ENCODE data around the gene C1QL4. TPM values are rescaled to one million over a fixed set of nuclear protein-coding genes. Genes with fewer than 3 reads are reported as not detected.

Gene C1QL4
- total RNA-seq, result 0.37 and 0.77 TPM in 2 replicates

DNA sequence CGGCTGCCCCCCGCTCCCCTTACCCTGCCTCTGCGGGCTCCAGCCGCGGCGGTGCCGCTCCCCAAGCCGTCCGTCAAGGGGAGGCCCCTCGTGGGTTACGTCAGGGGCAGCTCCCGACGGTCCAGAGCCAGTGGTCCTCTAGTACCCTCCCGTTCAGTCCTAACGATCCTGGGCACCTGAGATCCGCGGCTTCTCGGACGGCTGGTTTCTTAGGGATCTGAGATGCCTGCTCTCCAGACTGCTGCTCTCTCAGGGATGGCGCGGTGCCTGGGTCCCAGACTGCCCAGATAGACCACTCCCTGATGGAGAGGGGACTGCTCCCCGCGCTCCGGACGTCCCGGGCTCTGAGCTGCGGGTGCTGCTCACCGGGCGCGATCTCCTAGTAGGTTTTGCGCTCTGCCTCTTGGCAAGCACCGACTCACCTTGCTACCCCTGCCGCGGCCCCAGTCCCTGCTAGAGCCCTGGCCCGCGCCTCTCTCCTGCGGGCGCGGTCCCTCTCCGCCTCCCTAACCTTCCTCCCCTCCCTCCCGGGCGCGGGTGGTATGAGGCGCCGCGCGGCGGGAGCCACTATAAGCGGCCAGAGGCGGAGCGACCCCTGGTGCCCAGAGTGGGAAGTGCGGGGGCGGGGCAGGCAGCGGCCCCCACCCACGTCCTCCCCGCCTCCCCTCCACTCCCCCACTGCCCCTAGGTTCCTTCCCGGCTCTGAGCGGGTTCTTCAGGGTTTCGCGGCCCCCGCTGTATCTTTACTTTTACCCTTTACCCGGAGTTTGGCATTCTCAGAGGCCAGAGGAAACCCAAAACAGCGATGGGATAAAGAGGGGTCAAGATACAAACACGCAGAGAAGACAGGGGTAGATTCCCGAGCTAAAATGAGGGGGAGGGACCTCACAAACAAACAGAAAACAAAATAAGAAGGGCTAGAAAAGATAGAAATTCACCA, at the start of gene C1QL4:
C1QL4 (minus strand) TSS at position 544 of the 940 bp plus-strand sequence. CDS start 711 bp downstream, outside the sequence.

DNA sequence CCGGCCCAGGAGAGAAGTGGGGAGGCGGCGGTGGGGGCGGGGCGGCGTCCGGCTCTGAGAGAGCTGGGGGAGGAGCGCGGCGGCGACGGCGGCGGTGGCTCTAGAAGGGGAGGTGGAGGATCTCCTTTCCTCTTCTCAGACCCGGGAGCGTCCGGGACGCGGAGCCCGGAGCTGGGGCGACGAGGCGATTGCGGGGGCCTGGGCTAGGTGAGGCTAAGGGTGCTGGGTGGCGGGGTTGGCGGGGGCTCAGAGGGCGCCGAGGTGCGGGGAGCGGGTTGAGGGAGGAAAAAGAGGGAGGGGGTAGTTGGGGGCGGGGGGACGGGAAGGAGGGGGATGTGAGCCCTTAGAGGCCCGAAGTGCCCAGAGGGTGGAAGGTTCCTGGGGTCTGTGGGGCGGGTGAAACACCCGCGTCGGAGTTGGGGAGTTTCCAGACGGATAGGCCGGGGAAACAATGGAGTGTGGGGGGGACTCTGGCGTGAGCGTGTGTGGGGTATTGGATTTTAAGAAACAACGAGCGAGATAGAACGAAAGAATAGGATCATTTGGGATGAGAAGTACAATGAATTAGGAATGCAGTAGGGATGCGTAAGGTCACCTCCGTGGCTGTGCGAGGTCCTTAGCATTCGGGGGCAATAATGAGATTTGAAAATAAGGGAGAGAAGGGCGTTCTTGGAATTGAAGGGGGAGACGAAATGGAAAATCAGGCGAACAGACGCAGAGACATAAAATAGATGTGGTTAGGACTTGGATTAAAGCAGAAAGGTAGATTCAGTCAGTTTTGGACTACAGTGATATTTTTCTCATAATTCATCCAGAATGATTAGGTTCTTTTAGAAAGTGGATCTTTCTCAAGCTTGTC, 30.6 kb upstream of the C1QL4 start, which contains the start of gene SPATS2:
SPATS2 (plus strand) TSS at position 82 of the 859 bp plus-strand sequence. CDS start 93,551 bp downstream, outside the sequence.

DNA sequence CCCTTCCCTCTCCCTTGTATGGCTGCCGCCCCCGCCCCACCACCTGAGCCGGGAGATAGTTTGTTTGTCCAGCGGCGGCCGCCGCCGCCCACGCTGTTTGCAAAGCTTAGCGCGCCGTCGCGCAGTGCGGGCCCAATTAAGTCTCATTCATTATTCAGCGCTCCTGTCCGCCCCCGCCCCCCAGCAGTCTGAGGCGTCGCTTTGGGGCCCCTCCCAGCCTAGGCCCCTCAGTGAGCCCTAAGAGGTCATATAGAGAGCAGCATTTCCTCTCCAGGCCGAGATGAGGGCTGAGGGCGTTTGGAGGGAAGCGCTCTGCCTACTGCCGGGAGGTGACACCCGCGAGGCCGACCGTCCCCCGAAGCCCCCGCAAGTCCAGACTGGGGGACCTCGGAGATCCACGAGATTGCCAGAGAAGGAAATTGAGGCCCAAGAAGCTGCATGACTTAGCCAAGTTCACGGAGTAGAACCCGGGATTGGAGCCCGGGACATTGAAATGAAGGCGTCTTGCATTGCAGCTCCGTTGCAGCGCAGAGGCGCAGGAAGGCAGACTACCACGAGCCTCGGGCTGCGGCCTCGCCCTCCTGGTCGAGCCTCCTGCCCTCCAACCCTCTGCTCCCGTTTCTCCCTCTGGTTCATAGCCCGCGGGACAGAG, 9.8 kb upstream of the C1QL4 start, which contains the start of gene DNAJC22:
DNAJC22 (plus strand) TSS at position 230 of the 652 bp plus-strand sequence. CDS start 1,985 bp downstream, outside the sequence.

DNA sequence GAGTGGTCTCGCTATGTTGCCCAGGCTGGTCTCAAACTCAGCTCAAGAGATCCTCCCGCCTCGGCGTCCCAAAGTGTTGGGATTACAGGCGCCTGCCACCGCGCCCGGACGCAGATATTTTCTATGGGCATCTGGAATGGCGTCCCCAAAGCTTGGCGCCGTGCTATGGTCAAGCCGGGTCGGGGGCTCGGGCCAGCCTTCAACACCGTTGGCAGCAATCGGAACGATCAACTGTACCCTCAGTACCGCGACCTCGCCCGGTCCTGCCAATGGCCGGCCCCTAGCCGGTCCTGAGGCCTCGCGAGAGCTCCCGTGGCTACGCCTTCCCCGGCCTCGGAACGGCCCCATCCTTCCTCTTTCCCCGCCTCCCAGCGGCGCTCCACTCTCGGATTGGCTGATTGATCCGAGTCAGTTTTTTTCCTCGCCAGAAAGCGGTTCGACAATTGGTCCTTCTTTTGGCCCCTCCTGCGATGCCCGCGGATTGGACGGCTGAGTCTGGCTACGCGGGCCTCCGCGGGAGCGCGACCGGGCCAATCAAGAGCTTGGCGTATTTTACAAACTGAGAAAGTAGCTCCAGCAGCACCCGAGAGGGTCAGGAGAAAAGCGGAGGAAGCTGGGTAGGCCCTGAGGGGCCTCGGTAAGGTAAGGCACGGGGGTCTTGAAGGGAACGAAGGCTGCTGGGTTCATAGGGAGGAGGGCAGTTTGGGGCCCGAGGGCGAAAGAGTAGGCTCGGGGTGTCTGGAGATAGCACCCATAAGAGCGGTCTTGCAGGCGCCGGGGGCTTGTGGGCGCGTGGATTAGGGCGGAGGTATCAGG, 14.1 kb downstream of the C1QL4 start, which contains the start of gene TROAP:
TROAP (plus strand) TSS at position 548 of the 816 bp plus-strand sequence. CDS start 354 bp downstream, outside the sequence.

DNA sequence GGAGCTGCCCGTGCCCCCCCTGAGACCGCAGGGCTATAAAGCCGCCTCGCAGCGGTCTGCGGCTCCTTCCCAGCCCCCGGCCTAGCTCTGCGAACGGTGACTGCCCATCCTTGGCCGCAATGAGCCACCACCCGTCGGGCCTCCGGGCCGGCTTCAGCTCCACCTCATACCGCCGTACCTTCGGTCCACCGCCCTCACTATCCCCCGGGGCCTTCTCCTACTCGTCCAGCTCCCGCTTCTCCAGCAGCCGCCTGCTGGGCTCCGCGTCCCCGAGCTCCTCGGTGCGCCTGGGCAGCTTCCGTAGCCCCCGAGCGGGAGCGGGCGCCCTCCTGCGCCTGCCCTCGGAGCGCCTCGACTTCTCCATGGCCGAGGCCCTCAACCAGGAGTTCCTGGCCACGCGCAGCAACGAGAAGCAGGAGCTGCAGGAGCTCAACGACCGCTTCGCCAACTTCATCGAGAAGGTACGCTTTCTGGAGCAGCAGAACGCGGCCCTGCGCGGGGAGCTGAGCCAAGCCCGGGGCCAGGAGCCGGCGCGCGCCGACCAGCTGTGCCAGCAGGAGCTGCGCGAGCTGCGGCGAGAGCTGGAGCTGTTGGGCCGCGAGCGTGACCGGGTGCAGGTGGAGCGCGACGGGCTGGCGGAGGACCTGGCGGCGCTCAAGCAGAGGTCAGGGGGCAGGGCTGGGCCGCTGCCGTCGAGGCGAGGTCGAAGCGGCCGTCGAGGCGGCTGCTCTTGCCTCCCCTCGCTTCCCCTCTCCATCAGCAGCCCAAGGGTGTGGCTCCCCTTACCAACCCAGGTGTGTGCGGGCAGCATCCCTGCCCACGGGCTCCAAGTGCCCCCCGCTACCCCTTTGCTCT, 41.7 kb downstream of the C1QL4 start, which contains the start of gene PRPH:
PRPH (plus strand) TSS at position 66 of the 855 bp plus-strand sequence; CDS start at position 120, 54 bp downstream.

Other genes with a start within 250 kb of the C1QL4 start
- gene DHH, start 242.4 kb downstream of the C1QL4 start, total RNA-seq, result 0.12 TPM in 1 of 2 replicates, not detected in the other
- gene LMBR1L, start 226.3 kb downstream of the C1QL4 start, total RNA-seq, result 39.7 and 50.9 TPM in 2 replicates
- gene TUBA1B, start 205.8 kb downstream of the C1QL4 start, total RNA-seq, result 1,583 and 3,940 TPM in 2 replicates
- 668 and 1,375 TPM in 2 replicates for gene TUBA1A, start 148.1 kb downstream of the C1QL4 start, total RNA-seq
- 298 and 933 TPM in 2 replicates for gene TUBA1C, start 72.1 kb downstream of the C1QL4 start, total RNA-seq
- gene PRPH, start 42.0 kb downstream of the C1QL4 start, total RNA-seq, result 0.12 and 0.22 TPM in 2 replicates
- gene TROAP, start 13.9 kb downstream of the C1QL4 start, total RNA-seq, result 9.4 and 19.1 TPM in 2 replicates
- gene DNAJC22, start 9.7 kb upstream of the C1QL4 start, total RNA-seq, result 2.6 and 4.4 TPM in 2 replicates
- 21.5 and 30.7 TPM in 2 replicates for gene SPATS2, start 30.3 kb upstream of the C1QL4 start, total RNA-seq
- gene KCNH3, start 201.8 kb upstream of the C1QL4 start, total RNA-seq, result under 0.01 TPM in 1 of 2 replicates, not detected in the other
- 53.7 and 71.7 TPM in 2 replicates for gene MCRS1, start 231.0 kb upstream of the C1QL4 start, total RNA-seq